Ramos (cell line): ENCODE measurements around the gene CST3.
"Not testable (repeated sequence)": the region's sequence is repeated elsewhere in the genome, so short reads cannot be mapped to it uniquely, and the experiment has no call there.

Experiments
- in situ Hi-C: fragments of 300-500 bp; cut with MboI; formaldehyde crosslinking; loops from one replicate; pipeline ENCODE4 v1.14.3; 2022; ENCODE audit warnings: low sequenced_read_pairs; ENCODE audit not compliant: unreplicated experiment

The CST3 gene

GRCh38 chr20:23645575-23645974 lies 7.8 kb upstream of the CST3 start:
- in situ Hi-C loops, result no loop called here

DNA sequence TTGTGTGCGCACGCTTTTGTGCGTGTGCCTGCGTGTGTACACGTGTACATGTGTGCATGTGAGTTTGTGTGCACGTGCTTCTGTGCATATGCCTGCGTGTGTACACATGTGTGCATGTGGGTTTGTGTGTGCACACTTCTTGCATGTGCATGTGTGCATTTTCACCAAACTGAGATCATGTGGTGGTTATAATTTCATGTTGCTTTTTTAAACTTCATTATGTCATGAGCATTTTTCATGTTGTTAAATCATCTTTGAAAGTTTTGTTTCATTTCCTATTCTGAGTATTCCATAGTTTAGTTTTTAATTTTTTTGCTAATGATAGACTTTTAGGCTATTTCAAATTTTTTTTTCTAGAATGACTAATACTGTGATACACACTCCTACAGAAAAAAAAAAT lies 6.4 kb upstream of the CST3 start:
- in situ Hi-C loops, result no loop called here

DNA sequence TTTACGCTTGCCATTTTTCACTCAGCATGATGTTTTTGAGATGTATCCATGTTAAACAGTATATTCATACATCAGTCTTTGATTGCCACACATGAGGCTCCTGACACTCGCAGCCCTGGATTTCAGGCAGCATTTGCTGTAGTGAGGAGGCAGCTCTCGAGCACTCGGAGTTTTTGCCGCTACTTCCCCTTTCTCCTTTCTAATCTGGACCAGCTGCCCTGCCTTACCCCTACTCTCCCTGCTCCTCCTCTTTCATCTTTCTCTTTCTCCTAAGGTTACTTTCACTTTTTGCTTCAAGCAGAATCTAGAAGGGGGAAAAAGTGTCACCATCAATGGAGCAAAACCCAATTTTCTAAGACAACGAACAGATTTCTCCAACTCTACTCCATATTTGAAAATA lies 5.9 kb upstream of the CST3 start:
- in situ Hi-C loops, result no loop called here

DNA sequence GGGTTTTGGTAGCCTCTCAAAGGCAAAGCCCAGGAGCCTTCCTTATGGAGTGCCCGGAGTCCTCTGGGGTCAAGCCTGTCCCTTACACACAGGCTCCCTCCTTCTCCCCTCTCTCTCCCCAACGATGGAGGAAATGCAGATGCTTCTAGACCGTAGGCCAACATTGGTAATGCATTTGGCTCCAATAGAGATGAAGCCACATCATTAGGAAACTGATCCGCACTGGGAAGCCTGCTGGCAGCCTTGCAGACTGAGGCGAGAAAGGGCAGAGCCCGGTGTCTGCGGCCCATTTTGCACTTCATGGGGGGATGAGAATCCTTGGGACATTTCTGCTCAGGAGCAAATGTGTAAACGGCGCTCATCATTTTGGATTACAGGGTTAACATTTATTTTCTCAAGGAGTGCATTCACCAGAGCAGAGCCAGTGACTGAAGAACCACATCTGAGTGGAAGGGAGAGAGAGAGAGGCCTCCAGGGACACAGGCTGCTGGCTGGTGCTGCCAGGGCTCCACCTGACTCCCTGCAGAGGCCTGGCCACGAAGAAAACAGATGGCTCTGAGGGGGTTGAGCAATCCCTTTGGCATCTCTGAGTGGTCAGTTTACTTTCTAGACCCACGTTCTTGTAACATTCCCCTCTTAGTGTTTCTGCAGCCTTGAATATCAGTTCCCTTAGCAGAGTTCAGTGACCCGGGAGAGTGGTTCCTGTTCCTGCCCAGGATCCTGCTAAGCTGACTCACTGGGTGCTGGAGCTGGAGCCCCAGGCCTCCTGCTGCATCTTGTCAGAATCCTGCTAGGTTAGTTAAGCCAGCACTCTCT lies 4.4 kb upstream of the CST3 start:
- in situ Hi-C loops, result no loop called here

DNA sequence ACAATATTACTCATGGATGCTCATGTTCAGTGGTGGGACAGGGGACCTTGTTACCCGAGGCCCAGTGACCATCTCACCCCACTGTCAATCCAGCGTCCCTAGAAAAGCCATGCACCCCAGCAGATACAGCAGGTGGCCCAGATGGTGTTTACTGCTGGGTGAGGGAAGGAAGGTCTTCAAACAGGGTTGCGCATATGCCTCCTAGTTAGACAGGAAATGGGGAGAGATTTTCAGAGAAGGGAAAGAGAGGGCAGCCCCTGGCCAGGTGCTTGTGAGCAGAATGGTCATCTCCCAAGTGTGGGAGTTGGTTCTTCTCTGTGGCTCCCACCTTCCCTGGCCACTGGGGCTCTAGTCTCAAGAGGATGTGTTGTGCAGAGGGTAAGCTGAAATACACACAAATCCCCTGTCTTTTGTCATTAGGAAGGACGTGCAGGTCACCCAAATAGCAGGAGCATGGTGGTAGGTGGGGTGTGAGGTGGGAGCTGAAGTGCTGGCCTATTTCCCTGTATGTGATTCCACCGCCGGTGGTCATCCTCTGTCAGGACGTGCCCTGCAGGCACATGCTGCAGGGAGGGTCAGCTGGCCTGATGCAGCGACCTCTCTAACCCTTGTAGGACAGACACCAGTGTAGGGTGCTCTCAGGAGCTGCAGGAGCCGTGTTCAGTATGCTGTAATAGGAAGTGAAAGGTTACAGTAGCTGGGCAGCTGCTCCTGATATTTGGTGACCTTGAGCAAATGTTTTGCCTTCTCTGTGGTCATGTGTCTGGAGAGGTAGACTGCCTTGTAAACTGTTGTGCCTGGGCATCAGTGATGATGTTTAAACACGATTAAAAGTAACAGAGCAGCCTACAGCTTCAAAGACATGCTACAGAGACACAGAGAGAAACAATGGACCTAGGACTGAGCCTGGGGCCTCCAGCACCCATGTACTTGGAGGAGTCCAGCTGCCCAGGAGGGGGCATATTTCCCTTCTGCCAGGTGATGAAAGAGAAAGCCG lies 3.2 kb upstream of the CST3 start:
- in situ Hi-C loops, result no loop called here

GRCh38 chr20:23640018-23640601 lies 2.4 kb upstream of the CST3 start:
- in situ Hi-C loops, result no loop called here

DNA sequence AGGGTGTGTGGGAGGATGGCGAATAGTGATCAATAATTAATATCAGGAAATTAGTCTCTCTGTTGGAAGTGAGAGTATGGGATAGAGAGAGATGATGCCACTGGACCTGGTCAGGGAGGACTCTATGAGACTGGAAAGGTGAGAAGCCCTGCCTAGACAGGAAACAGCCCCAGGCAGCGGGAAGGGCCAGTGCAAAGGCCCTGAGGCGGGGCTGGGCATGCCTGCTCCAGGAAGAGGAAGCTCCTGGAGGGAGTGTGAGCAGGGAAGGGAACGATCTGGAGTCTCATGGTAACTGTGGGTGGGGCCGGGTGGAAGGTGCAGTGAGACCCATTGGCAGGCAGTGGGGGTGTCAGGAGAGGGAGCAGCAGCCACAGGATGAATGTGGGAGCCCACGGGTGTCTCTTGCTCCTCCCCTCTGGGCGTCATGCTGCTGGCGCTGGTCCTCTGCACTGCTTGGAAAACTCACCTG lies 1.8 kb upstream of the CST3 start:
- in situ Hi-C loops, result no loop called here

DNA sequence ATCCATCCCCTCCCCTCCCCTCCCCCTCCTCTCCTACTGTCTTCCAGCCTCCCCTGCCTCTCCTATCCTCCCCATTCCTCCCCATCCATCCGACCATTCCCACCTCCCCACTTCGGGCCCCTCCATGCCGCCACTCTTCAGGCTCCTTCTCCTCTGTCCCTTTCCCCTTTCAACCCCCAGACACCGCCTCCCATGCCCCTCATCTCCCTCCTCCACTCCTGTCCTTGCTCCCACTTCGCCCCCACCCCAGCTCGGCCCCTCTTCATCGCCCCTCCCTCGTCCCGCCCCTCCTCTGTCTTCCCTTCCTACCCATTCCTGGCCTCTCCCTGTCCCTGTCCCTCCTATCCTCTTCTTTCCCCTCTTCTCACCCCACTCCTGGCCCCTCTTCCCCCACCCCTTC lies 554 bp upstream of the CST3 start:
- in situ Hi-C loops, result no loop called here

DNA sequence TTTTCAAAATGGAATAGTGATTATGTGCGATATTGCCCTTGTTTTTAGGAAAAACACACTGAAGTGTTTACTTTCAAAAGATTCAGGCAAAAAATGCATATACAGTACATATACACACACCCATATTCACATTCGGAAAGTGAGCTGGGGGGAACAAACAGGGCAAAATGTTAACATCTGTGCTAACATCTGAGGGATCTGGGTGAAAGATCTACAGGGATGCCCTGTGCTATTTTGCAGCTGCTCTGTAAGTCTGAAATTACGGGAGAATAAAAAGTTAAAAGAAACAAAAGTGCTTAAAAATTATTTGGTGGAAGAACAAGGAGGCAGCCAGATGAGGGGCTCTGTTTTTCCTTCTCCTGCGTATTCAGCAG lies 860 bp downstream of the CST3 start:
- in situ Hi-C loops, result no loop called here

DNA sequence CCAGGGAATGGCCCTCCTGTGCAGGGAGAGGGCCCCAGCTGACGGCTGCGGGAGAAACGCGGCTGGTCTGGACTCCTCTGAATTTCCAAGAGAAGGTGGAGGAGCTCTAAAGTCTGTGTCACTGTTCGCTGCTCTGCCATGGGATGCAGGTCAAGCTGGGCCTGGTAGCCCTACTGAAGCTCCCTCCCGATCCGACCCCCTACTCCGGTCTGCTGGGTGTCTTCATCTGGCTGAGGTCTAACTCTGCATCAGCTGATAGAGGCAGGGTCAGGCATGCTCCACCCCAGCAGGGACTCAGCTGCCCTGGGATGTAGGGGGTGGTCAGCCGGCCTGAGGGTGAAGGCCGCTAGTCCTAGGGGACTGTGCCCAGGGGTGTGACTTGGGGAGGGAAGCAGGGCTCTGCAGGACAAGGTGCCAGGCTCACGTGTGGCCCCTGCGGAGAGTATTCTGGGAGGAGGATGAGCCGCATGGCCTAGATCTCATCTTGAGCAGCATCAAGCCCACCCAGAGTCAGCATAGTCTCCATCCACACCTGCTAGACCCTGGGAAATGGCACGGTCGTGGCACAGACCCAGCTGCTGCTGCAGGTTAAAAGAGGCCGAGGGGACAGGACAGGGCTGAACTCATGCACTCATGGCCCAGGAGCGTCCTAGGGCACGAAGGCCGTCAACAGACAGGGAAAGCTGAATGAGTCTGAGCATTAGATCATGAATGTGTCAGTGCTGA lies 1.4 kb downstream of the CST3 start:
- in situ Hi-C loops, result no loop called here

GRCh38 chr20:23635768-23636090 lies 2.0 kb downstream of the CST3 start:
- in situ Hi-C loops, result not testable (repeated sequence)

DNA sequence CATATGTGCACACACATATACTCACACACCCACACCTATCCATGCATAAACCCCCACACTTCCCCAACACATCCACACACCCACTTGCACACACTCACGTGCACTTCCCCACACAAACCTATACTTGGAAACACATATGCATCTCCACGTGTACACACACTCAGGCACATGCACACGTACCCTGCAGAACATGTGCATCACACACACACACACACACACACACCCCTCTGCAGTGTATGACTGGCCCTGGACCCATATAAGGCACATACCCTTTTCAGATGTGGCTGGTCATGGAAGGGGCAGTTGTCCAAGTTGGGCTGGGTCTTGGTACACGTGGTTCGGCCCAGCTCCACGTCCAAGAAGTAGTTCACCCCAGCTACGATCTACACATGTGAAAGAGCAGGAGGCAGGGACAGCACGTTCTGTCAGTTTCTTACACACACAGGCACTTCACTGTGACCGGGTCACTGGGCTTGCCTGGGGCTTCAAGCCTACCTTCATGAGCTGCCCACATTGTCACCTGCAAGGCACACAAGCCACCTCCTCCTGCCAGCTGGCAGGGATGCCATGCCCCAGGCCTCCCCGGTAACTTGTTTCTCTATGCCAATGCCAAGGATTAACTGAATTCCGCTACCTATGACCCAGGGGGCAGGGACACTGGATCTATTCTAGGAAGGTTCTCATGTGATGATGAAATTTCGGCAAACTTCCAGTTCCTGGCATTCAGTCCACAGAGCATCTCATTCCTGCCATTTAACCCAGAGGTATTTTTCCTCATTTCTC lies 2.6 kb downstream of the CST3 start:
- in situ Hi-C loops, result no loop called here

DNA sequence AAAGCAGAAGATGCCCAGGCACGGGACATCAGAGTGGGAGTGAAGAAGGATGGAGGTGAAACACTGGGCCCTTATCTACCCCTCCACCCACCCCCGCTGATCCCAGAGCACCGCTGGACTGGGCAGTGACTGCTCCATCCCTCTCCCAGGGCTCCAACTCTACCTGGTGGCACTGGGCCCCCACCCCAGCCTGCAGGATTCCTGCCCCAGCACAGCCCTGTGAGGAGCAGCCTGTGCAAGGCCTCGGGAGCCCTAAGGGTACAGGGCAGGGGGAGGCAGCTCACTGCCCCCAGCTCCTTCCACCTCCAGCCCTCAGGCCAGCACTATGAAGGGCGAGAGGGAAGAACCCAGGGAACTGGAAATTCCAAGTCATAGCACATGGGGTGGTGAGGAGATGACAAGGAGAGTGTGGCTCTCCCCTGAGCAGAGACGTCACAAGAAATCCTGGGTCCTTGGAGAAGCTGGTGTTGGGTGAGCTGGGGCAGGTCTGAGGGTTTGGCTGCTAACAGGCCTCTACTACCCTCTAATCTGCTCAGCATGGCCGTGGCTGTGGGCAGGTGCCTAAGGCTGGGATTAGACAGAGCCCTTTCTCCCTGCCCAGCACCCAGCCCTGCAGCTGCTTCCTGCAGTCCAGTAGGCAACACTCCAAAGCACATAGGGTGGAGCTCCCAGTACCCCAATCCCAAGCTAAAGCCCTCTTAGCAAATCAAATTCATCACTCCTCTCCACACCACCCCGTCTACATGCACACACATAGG lies 3.5 kb downstream of the CST3 start:
- in situ Hi-C loops, result no loop called here

DNA sequence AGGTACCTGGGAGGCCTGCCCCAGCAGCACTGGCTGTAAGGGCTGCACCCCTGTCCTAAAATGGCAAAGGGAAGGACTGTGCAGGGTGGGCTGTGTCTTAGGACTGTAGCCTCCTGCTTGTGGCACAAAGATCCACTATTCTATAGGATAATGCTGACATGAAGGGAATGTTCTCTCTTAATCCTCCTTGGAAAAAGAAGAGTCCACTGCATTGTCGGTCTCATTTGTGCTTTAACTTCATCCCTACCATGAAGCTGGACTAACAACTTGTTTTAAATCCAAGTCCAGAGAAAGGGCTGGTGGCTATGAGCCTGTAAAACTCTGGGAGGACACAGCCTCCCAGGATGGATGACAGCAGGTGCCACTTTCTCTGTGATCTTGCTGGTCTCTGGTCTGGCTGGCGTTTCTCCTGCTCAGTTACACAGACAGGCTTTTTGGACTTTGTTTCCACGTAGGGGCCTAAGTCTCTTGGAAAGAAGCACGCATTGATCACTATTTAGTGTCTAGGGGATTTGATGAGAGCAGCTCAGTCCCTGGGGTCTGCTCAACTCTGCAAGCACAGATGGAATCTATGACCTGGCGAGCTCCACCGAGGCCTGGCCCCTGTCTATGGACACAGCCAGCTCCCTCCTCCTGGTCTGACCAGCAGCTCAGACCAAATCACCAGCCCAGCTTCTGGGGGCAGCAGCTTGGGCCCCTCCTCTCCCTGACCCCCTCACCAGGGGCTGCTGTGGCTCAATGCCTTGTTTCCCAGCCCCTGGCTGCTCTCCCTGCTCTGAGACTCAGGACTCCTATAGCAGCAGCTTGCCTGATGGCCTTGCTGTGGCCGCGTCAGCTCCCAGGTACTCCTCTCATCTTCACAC lies 4.8 kb downstream of the CST3 start:
- in situ Hi-C loops, result no loop called here

- in situ Hi-C loops, result no loop called here
Observed at GRCh38 chr20:23631981-23632710, 5.6 kb downstream of the CST3 start.

GRCh38 chr20:23631226-23631822 lies 6.4 kb downstream of the CST3 start:
- in situ Hi-C loops, result no loop called here

GRCh38 chr20:23630392-23630849 lies 7.3 kb downstream of the CST3 start:
- in situ Hi-C loops, result no loop called here
